ENCODE data around the gene LCK.

- TF ChIP-seq, protein P1, sequence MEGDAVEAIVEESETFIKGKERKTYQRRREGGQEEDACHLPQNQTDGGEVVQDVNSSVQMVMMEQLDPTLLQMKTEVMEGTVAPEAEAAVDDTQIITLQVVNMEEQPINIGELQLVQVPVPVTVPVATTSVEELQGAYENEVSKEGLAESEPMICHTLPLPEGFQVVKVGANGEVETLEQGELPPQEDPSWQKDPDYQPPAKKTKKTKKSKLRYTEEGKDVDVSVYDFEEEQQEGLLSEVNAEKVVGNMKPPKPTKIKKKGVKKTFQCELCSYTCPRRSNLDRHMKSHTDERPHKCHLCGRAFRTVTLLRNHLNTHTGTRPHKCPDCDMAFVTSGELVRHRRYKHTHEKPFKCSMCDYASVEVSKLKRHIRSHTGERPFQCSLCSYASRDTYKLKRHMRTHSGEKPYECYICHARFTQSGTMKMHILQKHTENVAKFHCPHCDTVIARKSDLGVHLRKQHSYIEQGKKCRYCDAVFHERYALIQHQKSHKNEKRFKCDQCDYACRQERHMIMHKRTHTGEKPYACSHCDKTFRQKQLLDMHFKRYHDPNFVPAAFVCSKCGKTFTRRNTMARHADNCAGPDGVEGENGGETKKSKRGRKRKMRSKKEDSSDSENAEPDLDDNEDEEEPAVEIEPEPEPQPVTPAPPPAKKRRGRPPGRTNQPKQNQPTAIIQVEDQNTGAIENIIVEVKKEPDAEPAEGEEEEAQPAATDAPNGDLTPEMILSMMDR (IDR thresholded peaks at IDR 0.05): no peak
- TF ChIP-seq POLR2AphosphoS5 (IDR thresholded peaks at IDR 0.05): no peak
Observed at GRCh38 chr1:32334274-32334861, 83.3 kb downstream of the LCK start.
